Ishikawa (cell line): ENCODE data around the gene GSE1.

Experiments
- CEBPB ChIP-seq: IDR thresholded peaks from 2 replicates; pipeline ENCODE4 v1.6.1; 2012
- CREB1 ChIP-seq: IDR thresholded peaks from 2 replicates; pipeline ENCODE4 v1.6.1; 2012; ENCODE audit warnings: low read depth
- EGR1 ChIP-seq: IDR thresholded peaks from 2 replicates; pipeline ENCODE4 v1.6.1; 2012
- EP300 ChIP-seq: IDR thresholded peaks from 2 replicates; pipeline ENCODE4 v1.6.1; 2012; ENCODE audit warnings: borderline replicate concordance
- NFIC ChIP-seq: IDR thresholded peaks from 2 replicates; pipeline ENCODE4 v1.6.1; 2012
- RAD21 ChIP-seq: IDR thresholded peaks from 2 replicates; pipeline ENCODE4 v1.6.1; 2012; ENCODE audit warnings: low read depth
- TAF1 ChIP-seq: IDR thresholded peaks from 2 replicates; pipeline ENCODE4 v1.6.1; 2012; ENCODE audit warnings: low read depth, mild to moderate bottlenecking
- TCF12 ChIP-seq: IDR thresholded peaks from 2 replicates; pipeline ENCODE4 v1.6.1; 2012; ENCODE audit warnings: low read depth
- TEAD4 ChIP-seq: IDR thresholded peaks from 2 replicates; pipeline ENCODE4 v1.6.1; 2012
- YY1 ChIP-seq: IDR thresholded peaks from 2 replicates; pipeline ENCODE4 v1.6.1; 2012; ENCODE audit warnings: low read depth
- TF ChIP-seq, protein P1 (sequence below): IDR thresholded peaks from 2 replicates; pipeline ENCODE4 v1.6.1; 2012; ENCODE audit warnings: low read depth, mild to moderate bottlenecking
- TF ChIP-seq, protein P2 (sequence below): IDR thresholded peaks from 2 replicates; pipeline ENCODE4 v1.6.1; 2012

DNA sequence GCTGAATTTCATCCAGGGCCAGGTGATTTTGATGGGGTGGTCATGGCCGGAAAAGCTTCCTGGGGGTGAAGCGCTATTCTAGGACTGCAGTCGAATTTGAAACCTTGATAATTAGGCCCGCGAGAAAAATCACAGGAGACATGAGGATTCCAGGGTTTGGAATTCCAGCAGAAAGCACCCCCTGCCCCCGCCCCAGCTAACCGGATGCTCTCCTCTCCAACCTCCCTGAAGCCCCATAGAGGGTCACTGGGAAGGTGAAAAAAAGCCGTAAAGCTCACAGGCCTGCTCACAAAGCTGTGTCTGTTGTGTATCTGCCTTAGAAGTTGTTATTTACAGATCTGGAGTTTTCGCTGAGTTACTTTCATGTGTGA lies 76.8 kb downstream of the GSE1 start:
- TF ChIP-seq CEBPB (no peak), EP300 (no peak), EGR1 (no peak), CREB1 (no peak), RAD21 (no peak), TAF1 (no peak), NFIC (no peak), YY1 (no peak), TEAD4 (no peak), TCF12 (no peak)
- TF ChIP-seq, protein P1, sequence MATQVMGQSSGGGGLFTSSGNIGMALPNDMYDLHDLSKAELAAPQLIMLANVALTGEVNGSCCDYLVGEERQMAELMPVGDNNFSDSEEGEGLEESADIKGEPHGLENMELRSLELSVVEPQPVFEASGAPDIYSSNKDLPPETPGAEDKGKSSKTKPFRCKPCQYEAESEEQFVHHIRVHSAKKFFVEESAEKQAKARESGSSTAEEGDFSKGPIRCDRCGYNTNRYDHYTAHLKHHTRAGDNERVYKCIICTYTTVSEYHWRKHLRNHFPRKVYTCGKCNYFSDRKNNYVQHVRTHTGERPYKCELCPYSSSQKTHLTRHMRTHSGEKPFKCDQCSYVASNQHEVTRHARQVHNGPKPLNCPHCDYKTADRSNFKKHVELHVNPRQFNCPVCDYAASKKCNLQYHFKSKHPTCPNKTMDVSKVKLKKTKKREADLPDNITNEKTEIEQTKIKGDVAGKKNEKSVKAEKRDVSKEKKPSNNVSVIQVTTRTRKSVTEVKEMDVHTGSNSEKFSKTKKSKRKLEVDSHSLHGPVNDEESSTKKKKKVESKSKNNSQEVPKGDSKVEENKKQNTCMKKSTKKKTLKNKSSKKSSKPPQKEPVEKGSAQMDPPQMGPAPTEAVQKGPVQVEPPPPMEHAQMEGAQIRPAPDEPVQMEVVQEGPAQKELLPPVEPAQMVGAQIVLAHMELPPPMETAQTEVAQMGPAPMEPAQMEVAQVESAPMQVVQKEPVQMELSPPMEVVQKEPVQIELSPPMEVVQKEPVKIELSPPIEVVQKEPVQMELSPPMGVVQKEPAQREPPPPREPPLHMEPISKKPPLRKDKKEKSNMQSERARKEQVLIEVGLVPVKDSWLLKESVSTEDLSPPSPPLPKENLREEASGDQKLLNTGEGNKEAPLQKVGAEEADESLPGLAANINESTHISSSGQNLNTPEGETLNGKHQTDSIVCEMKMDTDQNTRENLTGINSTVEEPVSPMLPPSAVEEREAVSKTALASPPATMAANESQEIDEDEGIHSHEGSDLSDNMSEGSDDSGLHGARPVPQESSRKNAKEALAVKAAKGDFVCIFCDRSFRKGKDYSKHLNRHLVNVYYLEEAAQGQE: no peak
- TF ChIP-seq, protein P2, sequence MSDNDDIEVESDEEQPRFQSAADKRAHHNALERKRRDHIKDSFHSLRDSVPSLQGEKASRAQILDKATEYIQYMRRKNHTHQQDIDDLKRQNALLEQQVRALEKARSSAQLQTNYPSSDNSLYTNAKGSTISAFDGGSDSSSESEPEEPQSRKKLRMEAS: no peak
